Stomach (tissue), 9 donors: ENCODE data around the gene GFER. TPM values are rescaled to one million over a fixed set of nuclear protein-coding genes. Genes with fewer than 3 reads are reported as not detected.

ENCODE experiments used
- DNase-seq, 2 donors: peaks; one replicate each; pipeline versions ENCODE4 v3.0.0 to v3.0.0-alpha.2; 2013 to 2019
- H3K27ac ChIP-seq, 5 donors: fragments of 200-600 bp in 4 of 5; sonication (generic) in 4 of 5; one replicate each; pipeline ENCODE4 v1.5.1; 2013 to 2019; ENCODE audit warnings: mild to moderate bottlenecking in 1 of 5, moderate library complexity in 1 of 5
- H3K27me3 ChIP-seq, 3 donors: fragments of 200-600 bp; sonication (generic); one replicate each; pipeline ENCODE4 v1.5.1; 2017 to 2019; ENCODE audit warnings: mixed run types in 1 of 3
- H3K36me3 ChIP-seq, 4 donors: fragments of 200-600 bp; sonication (generic); 1 replicate in 3 of 4; 2 replicates in 1 of 4; pipeline ENCODE4 v1.5.1; 2016 to 2019
- H3K4me1 ChIP-seq, 4 donors: fragments of 200-600 bp; sonication (generic); one replicate each; pipeline ENCODE4 v1.5.1; 2016 to 2019
- H3K4me3 ChIP-seq, 4 donors: fragments of 200-600 bp; sonication (generic) in 3 of 4; one replicate each; pipeline ENCODE4 v1.5.1; 2016 to 2019; ENCODE audit warnings: mild to moderate bottlenecking in 1 of 4
- H3K9me3 ChIP-seq, 4 donors: fragments of 200-600 bp; sonication (generic); one replicate each; pipeline ENCODE4 v1.5.1; 2016 to 2019
- CTCF ChIP-seq, 7 experiments: fragments of 450-650 bp in 4 of 7; fragments of 200-600 bp in 3 of 7; sonication (generic) in 3 of 7; IDR thresholded peaks; one replicate each; pipeline ENCODE4 v1.5.1; 2016 to 2019; ENCODE audit warnings: antibody characterized with exemption in 7 of 7, control low read depth in 2 of 7, mild to moderate bottlenecking in 1 of 7
- EP300 ChIP-seq: sonication (generic); formaldehyde crosslinking; IDR thresholded peaks from one replicate; pipeline ENCODE4 v1.6.1; 2017; ENCODE audit warnings: antibody characterized with exemption
- POLR2A ChIP-seq, 4 donors: fragments of 450-650 bp; IDR thresholded peaks; one replicate each; pipeline ENCODE4 v1.6.1; 2016; ENCODE audit warnings: antibody characterized with exemption in 4 of 4, control low read depth in 2 of 4, mild to moderate bottlenecking in 1 of 4, moderate library complexity in 1 of 4
- POLR2AphosphoS5 ChIP-seq, 3 donors: sonication (generic); formaldehyde crosslinking; IDR thresholded peaks; one replicate each; pipeline ENCODE4 v1.6.1; 2016; ENCODE audit warnings: antibody characterized with exemption in 3 of 3
- WGBS, 5 donors: extraction: QIAGEN DNeasy Blood & Tissue Kit in 3 of 5; methylation state at CpG; one replicate each; pipeline versions ENCODE4 v1.1.5 to v1.1.7; 2013 to 2018; 5-methylcytosine and 5-hydroxymethylcytosine counted together
- intact Hi-C: fragments of 100-400 bp; cut with DNase I; formaldehyde crosslinking; loops from one replicate; pipeline ENCODE4 v1.15.1; 2023; ENCODE audit warnings: low total_unique reads
- polyA plus RNA-seq, 3 donors: library from polyadenylated mRNA; stranded (reverse); fragments of 200-250 nt; gene quantifications; one replicate each; pipeline ENCODE4 v1.2.3, GENCODE V29; 2013
- total RNA-seq, 5 donors: library from RNA; depleted of rRNA; stranded (reverse); fragments of >200 nt; gene quantifications; one replicate each; pipeline versions ENCODE4 v1.1.0 to v1.2.3, GENCODE V29; 2014 to 2016
- donor health status: healthy with polysubstance abuse.
- donor health status: Bipolar disorder and iron deficiency.
- donor health status: healthy.

The GFER gene
- total and polyA plus RNA-seq, 8 donors: 3.1 to 313 (median 33.6) TPM

DNA sequence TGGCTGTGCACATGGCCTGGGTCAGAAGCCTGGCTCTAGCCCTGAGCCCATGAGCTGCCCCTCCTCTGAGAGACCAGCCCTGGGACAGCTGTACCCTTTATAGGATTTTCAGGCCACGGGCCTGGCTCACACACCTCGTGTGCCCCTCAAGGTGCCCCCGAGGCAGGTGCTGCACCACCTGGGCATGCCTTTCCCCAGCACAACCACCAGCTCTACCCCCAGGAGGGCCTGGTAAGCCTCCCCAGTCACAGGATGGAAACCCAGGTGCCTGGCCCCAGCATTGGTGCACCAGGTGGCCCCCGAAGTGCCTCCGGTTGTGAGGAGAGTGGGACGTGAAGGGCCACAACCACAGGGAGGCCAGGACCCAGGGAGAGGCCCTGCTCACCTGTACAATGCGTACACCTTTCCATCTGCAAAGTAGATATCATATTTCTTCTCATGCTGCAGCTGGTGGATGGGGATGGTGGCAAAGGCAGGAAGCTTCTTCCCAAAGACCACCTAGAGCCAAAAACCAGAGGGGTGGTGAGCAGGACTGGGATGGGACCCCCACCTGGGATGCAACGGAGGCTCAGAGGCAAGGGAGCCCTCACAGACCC lies 19.3 kb downstream of the GFER start:
- no peak for TF ChIP-seq CTCF (IDR thresholded peaks at IDR 0.05)
- no peak for TF ChIP-seq POLR2AphosphoS5 (IDR thresholded peaks at IDR 0.05)
- no peak for TF ChIP-seq EP300
- no peak for TF ChIP-seq POLR2A (IDR thresholded peaks at IDR 0.05)

GRCh38 chr16:2003827-2004641 lies 20.0 kb downstream of the GFER start:
- intact Hi-C loops: no loop called here
- peaks cover 38 to 60% (median 54%) of the 10 kb centered on the region in 4 donors for H3K36me3 ChIP-seq
- H3K27ac ChIP-seq: peak overlapping the region; percentile 32 to 64 (median 46)
- TF ChIP-seq EP300 (no peak), CTCF (IDR thresholded peaks at IDR 0.05) (peak in 5 of 7 experiments; percentile 80 to 93 (median 90)), POLR2AphosphoS5 (IDR thresholded peaks at IDR 0.05) (peak in 1 of 3 donors; percentile 79)
- H3K4me1 ChIP-seq: peaks cover 49 to 62% (median 57%) of the 10 kb centered on the region in 4 donors
- 23 to 35% (median 26%) methylated on average over 23 to 36 of the region's 36 CpGs for WGBS, 5 donors
- H3K9me3 ChIP-seq: no peaks in the 10 kb centered on the region
- peak overlapping the region in 2 of 4 donors; percentile 18 to 29 for H3K4me3 ChIP-seq
- no peaks in the 10 kb centered on the region for H3K27me3 ChIP-seq
- peak; percentile 94 to 96 for DNase-seq

More for the DNA sequence above, 19.3 kb downstream of the GFER start:
- intact Hi-C loops: no loop called here
- WGBS, 5 donors: 81 to 100% (median 83%) methylated on average over 2 to 8 of the region's 8 CpGs
- peak overlapping the region in 1 of 5 donors; percentile 64 for H3K27ac ChIP-seq
- H3K9me3 ChIP-seq: no peaks in the 10 kb centered on the region
- H3K4me3 ChIP-seq: no peak overlapping the region
- no peaks in the 10 kb centered on the region for H3K27me3 ChIP-seq
- H3K36me3 ChIP-seq: peaks cover 45 to 67% (median 61%) of the 10 kb centered on the region in 4 donors
- DNase-seq: no peak
- peaks cover 45 to 55% (median 50%) of the 10 kb centered on the region in 4 donors for H3K4me1 ChIP-seq

- no peaks in the 10 kb centered on the region for H3K27me3 ChIP-seq
- 69 to 82% (median 77%) methylated on average over 25 to 34 of the region's 34 CpGs for WGBS, 5 donors
- peaks cover 51 to 63% (median 59%) of the 10 kb centered on the region in 4 donors for H3K4me1 ChIP-seq
- H3K4me3 ChIP-seq: peak overlapping the region in 1 of 4 donors; percentile 29
- no peak overlapping the region for H3K27ac ChIP-seq
- intact Hi-C loops: no loop called here
- no peaks in the 10 kb centered on the region for H3K9me3 ChIP-seq
- TF ChIP-seq POLR2A (IDR thresholded peaks at IDR 0.05): no peak
- no peak for DNase-seq
- H3K36me3 ChIP-seq: peaks cover 29 to 51% (median 45%) of the 10 kb centered on the region in 4 donors
Measured at GRCh38 chr16:2004795-2005517, 21.0 kb downstream of the GFER start.

DNA sequence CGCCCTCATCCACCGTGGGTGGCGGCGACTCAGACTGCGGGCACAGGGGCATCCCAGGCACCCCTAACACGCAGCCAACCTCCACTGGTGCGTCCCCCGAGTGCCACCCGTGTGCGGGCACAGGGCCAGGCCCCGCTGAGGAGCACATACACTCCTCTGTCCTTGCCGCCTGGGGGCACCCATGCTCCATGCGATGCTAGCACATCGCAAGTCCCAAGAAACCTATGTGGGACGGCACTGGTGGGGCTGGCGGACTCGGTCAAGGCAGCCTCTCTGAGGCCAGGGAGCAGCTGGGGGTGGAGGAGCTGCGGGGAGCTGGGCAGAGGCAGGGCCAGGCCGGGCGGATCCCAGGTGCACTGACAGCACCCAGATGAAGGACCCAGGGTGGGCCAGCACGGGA lies 21.7 kb downstream of the GFER start:
- intact Hi-C loops: no loop called here
- 66 to 81% (median 79%) methylated on average over 20 to 21 of the region's 21 CpGs for WGBS, 5 donors
- no peak overlapping the region for H3K27ac ChIP-seq
- no peak overlapping the region for H3K4me3 ChIP-seq
- peaks cover 58 to 69% (median 66%) of the 10 kb centered on the region in 4 donors for H3K4me1 ChIP-seq
- no peaks in the 10 kb centered on the region for H3K27me3 ChIP-seq
- no peak for DNase-seq
- TF ChIP-seq CTCF (IDR thresholded peaks at IDR 0.05) (no peak), POLR2A (IDR thresholded peaks at IDR 0.05) (no peak), EP300 (no peak), POLR2AphosphoS5 (IDR thresholded peaks at IDR 0.05) (no peak)
- H3K36me3 ChIP-seq: peaks cover 22 to 44% (median 38%) of the 10 kb centered on the region in 4 donors
- H3K9me3 ChIP-seq: no peaks in the 10 kb centered on the region
